SK-N-SH (cell line): ENCODE results near the gene BMPR1A. TPM values are rescaled to one million over a fixed set of nuclear protein-coding genes. Genes with fewer than 3 reads are reported as not detected.
A peak's percentile ranks its signal among the peaks of the same experiment; 100 is the strongest.

Experiments used
- CTCF ChIA-PET: fragments of 300-600, 350-600 bp; formaldehyde crosslinking; extraction: SDS; loops from one replicate; lab custom pipeline; 2021; lab: Yijun Ruan, JAX
- POLR2A ChIA-PET: fragments of 350-600 bp; sonication (Branson Sonifier 250); formaldehyde crosslinking; extraction: SDS; loops from one replicate; lab custom pipeline; 2020; ENCODE audit warnings: antibody characterized with exemption, inconsistent platforms; lab: Yijun Ruan, JAX
- DNase-seq: peaks from one replicate; pipeline ENCODE4 v3.0.0; 2012
- H2AFZ ChIP-seq: fragments of 200-600 bp; sonication (generic); 2 replicates; pipeline ENCODE4 v1.8.1; 2016; ENCODE audit warnings: antibody characterized with exemption, mild to moderate bottlenecking, low read depth
- H3F3A ChIP-seq: fragments of 200-600 bp; sonication (generic); replicated peaks from 2 replicates; pipeline ENCODE3; 2016; ENCODE audit warnings: antibody characterized with exemption, mild to moderate bottlenecking; ENCODE audit not compliant: insufficient read depth
- H3K27ac ChIP-seq, 2 experiments: fragments of 200-500 bp in 1 of 2; fragments of 200-600 bp in 1 of 2; sonication (Bioruptor generic) in 1 of 2; sonication (generic), shearing (Covaris generic) in 1 of 2; 2 replicates each; pipeline versions ENCODE4 v1.5.1 to v1.6.1; 2014 to 2016; ENCODE audit warnings: low read depth in 2 of 2, inconsistent platforms in 1 of 2, low read length in 1 of 2, mild to moderate bottlenecking in 1 of 2, mixed read lengths in 1 of 2
- H3K27me3 ChIP-seq: fragments of 200-600 bp; sonication (generic), shearing (Covaris generic); 2 replicates; pipeline ENCODE4 v1.6.1; 2016; ENCODE audit warnings: mixed run types; ENCODE audit not compliant: insufficient read depth
- H3K36me3 ChIP-seq, 2 experiments: fragments of 200-500 bp in 1 of 2; fragments of 200-600 bp in 1 of 2; sonication (Bioruptor generic) in 1 of 2; sonication (generic) in 1 of 2; replicated peaks in 1 of 2; 2 replicates each; pipeline versions ENCODE3 to v1.5.1; 2014 to 2016; ENCODE audit warnings: low read length in 1 of 2, mild to moderate bottlenecking in 1 of 2; ENCODE audit not compliant: insufficient read depth in 2 of 2, control insufficient read depth in 1 of 2
- H3K4me1 ChIP-seq, 2 experiments: fragments of 200-500 bp in 1 of 2; fragments of 200-600 bp in 1 of 2; sonication (Bioruptor generic) in 1 of 2; sonication (generic), shearing (Covaris generic) in 1 of 2; 2 replicates each; pipeline versions ENCODE4 v1.5.1 to v1.6.1; 2014 to 2016; ENCODE audit warnings: low read depth in 1 of 2, low read length in 1 of 2, mixed run types in 1 of 2; ENCODE audit not compliant: insufficient read depth in 2 of 2, control insufficient read depth in 1 of 2
- H3K4me2 ChIP-seq: fragments of 200-600 bp; sonication (generic), shearing (Covaris generic); 2 replicates; pipeline ENCODE4 v1.6.1; 2017; ENCODE audit warnings: mixed run types
- H3K4me3 ChIP-seq, 2 experiments: fragments of 200-500 bp in 1 of 2; fragments of 200-600 bp in 1 of 2; sonication (Bioruptor generic) in 1 of 2; sonication (generic), shearing (Covaris generic) in 1 of 2; 2 replicates each; pipeline versions ENCODE4 v1.5.1 to v1.8.1; 2014 to 2016; ENCODE audit warnings: low read depth in 2 of 2, inconsistent platforms in 1 of 2, low read length in 1 of 2, mild to moderate bottlenecking in 1 of 2, mixed read lengths in 1 of 2, moderate library complexity in 1 of 2
- H3K79me2 ChIP-seq: fragments of 200-600 bp; sonication (generic); 2 replicates; pipeline ENCODE4 v1.8.1; 2017; ENCODE audit warnings: mild to moderate bottlenecking; ENCODE audit not compliant: insufficient read depth
- H3K9ac ChIP-seq: fragments of 200-600 bp; sonication (generic); 2 replicates; pipeline ENCODE4 v1.6.1; 2017; ENCODE audit warnings: mixed run types
- H3K9me2 ChIP-seq: fragments of 200-600 bp; sonication (generic); 2 replicates; pipeline ENCODE4 v1.6.1; 2017; ENCODE audit warnings: mixed run types
- H3K9me3 ChIP-seq: fragments of 200-600 bp; sonication (generic); 2 replicates; pipeline ENCODE4 v1.6.1; 2017; ENCODE audit warnings: mixed run types, mild to moderate bottlenecking, moderate library complexity
- H4K20me1 ChIP-seq: fragments of 200-600 bp; sonication (generic); 2 replicates; pipeline ENCODE4 v1.6.1; 2017; ENCODE audit warnings: mild to moderate bottlenecking, mixed run types; ENCODE audit not compliant: insufficient read depth
- CHD2 ChIP-seq: fragments of 150-350 bp; IDR thresholded peaks from 2 replicates; pipeline ENCODE4 v1.6.1; 2018; ENCODE audit warnings: low read length; ENCODE audit not compliant: partially characterized antibody
- CTCF ChIP-seq: fragments of 200-600 bp; sonication (generic); IDR thresholded peaks from 2 replicates; pipeline ENCODE4 v1.6.1; 2017; ENCODE audit warnings: antibody characterized with exemption, mild to moderate bottlenecking, moderate library complexity
- ELF1 ChIP-seq: IDR thresholded peaks from 2 replicates; pipeline ENCODE4 v1.4.0; 2012
- EZH2phosphoT487 ChIP-seq: fragments of 200-600 bp; sonication (generic); IDR thresholded peaks from 2 replicates; pipeline ENCODE4 v1.6.1; 2017; ENCODE audit warnings: low read depth, mixed run types, mild to moderate bottlenecking, antibody characterized with exemption, moderate library complexity, borderline replicate concordance
- FOSL2 ChIP-seq: IDR thresholded peaks from 2 replicates; pipeline ENCODE4 v1.4.0; 2012; ENCODE audit warnings: low read depth, mild to moderate bottlenecking, moderate library complexity, borderline replicate concordance
- FOXJ3 ChIP-seq: sonication (generic); formaldehyde crosslinking; IDR thresholded peaks from 2 replicates; pipeline ENCODE4 v1.5.1; 2020; ENCODE audit warnings: mild to moderate bottlenecking, missing genetic modification reagents
- FOXM1 ChIP-seq: IDR thresholded peaks from 2 replicates; pipeline ENCODE4 v1.4.0; 2012; ENCODE audit warnings: low read depth, mild to moderate bottlenecking
- GATA2 ChIP-seq: sonication (generic); formaldehyde crosslinking; IDR thresholded peaks from 2 replicates; pipeline ENCODE4 v1.5.0; 2020; ENCODE audit warnings: mild to moderate bottlenecking, missing genetic modification reagents
- IRF3 ChIP-seq: fragments of 150-350 bp; IDR thresholded peaks from 2 replicates; pipeline ENCODE4 v1.6.1; 2016; ENCODE audit warnings: mild to moderate bottlenecking, low read depth, low read length
- MEF2A ChIP-seq: IDR thresholded peaks from 2 replicates; pipeline ENCODE4 v1.4.0; 2012; ENCODE audit warnings: low read depth, borderline replicate concordance
- MXI1 ChIP-seq: IDR thresholded peaks from 2 replicates; pipeline ENCODE4 v1.6.1; 2012; ENCODE audit warnings: mild to moderate bottlenecking, low read depth, low read length, improper control_type of control experiment
- NFIC ChIP-seq: IDR thresholded peaks from 2 replicates; pipeline ENCODE4 v1.4.0; 2012; ENCODE audit warnings: borderline replicate concordance
- POLR2AphosphoS5 ChIP-seq: IDR thresholded peaks from 2 replicates; pipeline ENCODE4 v1.6.1; 2012; ENCODE audit warnings: low read depth, low read length
- RAD21 ChIP-seq: IDR thresholded peaks from 2 replicates; pipeline ENCODE4 v1.6.1; 2012; ENCODE audit warnings: mild to moderate bottlenecking, low read length
- RCOR1 ChIP-seq: fragments of 150-350 bp; IDR thresholded peaks from 2 replicates; pipeline ENCODE4 v1.6.1; 2017; ENCODE audit warnings: antibody characterized with exemption, low read length
- RXRA ChIP-seq: IDR thresholded peaks from 2 replicates; pipeline ENCODE4 v1.4.0; 2012; ENCODE audit warnings: low read depth, mild to moderate bottlenecking, borderline replicate concordance
- SIN3A ChIP-seq: IDR thresholded peaks from 2 replicates; pipeline ENCODE4 v1.6.1; 2012; ENCODE audit warnings: low read depth, mild to moderate bottlenecking, low read length, moderate library complexity, borderline replicate concordance
- SMC3 ChIP-seq: IDR thresholded peaks from 2 replicates; pipeline ENCODE4 v1.6.1; 2012; ENCODE audit warnings: low read depth, low read length, improper control_type of control experiment
- TAF1 ChIP-seq: IDR thresholded peaks from 2 replicates; pipeline ENCODE4 v1.6.1; 2012; ENCODE audit warnings: low read depth, mild to moderate bottlenecking, low read length, moderate library complexity, borderline replicate concordance
- TCF12 ChIP-seq: IDR thresholded peaks from 2 replicates; pipeline ENCODE4 v1.4.0; 2012
- YY1 ChIP-seq: IDR thresholded peaks from 2 replicates; pipeline ENCODE4 v1.4.0; 2012; ENCODE audit warnings: low read depth, mild to moderate bottlenecking
- ZBTB33 ChIP-seq: IDR thresholded peaks from 2 replicates; pipeline ENCODE4 v1.4.0; 2012; ENCODE audit warnings: low read depth, borderline replicate concordance
- WGBS: methylation state at CpG from one replicate; pipeline ENCODE4 v1.1.6; 2017; ENCODE audit warnings: low lambda C conversion rate; 5-methylcytosine and 5-hydroxymethylcytosine counted together
- polyA plus RNA-seq, 3 experiments: library from polyadenylated mRNA; depleted of rRNA; stranded (reverse); fragments of >200 nt; gene quantifications; 2 replicates each; pipeline ENCODE4 v1.2.3, GENCODE V29; 2012

Gene BMPR1A
- polyA plus RNA-seq, 1 of the 3 experiments (the other 2 are of a cell fraction), result 12.7 TPM

GRCh38 chr10:86936661-86937501 lies 180.5 kb downstream of the BMPR1A start:
- Histone ChIP-seq H4K20me1 (no peaks in the 10 kb centered on the region), H3K4me3 (peak overlapping the region in 1 of 2 experiments; percentile 37; a peak in 1 of 4 replicates), H3F3A (peaks cover 11% of the 10 kb centered on the region), H3K4me2 (peak overlapping the region; percentile 48; the same call in 1 of the 2 replicates), H3K36me3 (no peaks in the 10 kb centered on the region), H3K9me2 (no peaks in the 10 kb centered on the region), H3K4me1 (no peaks in the 10 kb centered on the region), H3K79me2 (no peaks in the 10 kb centered on the region), H3K9ac (no peak overlapping the region), H3K27ac (peak overlapping the region in 1 of 2 experiments; percentile 58; a peak in 2 of 4 replicates), H3K9me3 (no peaks in the 10 kb centered on the region), H2AFZ (peak overlapping the region; percentile 75; the same call in 1 of the 2 replicates), H3K27me3 (no peaks in the 10 kb centered on the region)
- POLR2A ChIA-PET, result no interaction called here
- CTCF ChIA-PET, result interaction anchor here (0.6 to 4.5 kb wide), 3 partner anchors 30 to 249 kb away, joined by 3 to 23 read pairs (median 4); no protein-coding TSS in a partner anchor
- WGBS, result 14% methylated on average over 4 of the region's 13 CpGs
- no peak for DNase-seq
- TF ChIP-seq NFIC (peak; percentile 24; the same call in 1 of the 2 replicates), FOSL2 (peak; percentile 51), MXI1 (no peak)

- Histone ChIP-seq H2AFZ (no peak overlapping the region), H3K9me2 (no peaks in the 10 kb centered on the region), H3F3A (peaks cover 11% of the 10 kb centered on the region), H4K20me1 (no peaks in the 10 kb centered on the region), H3K27me3 (no peaks in the 10 kb centered on the region), H3K27ac (peak overlapping the region in 1 of 2 experiments; percentile 58; a peak in 2 of 4 replicates), H3K4me1 (no peaks in the 10 kb centered on the region), H3K4me2 (peak overlapping the region; percentile 48; the same call in 1 of the 2 replicates), H3K79me2 (no peaks in the 10 kb centered on the region), H3K4me3 (no peak overlapping the region; a peak in 1 of 4 replicates), H3K36me3 (no peaks in the 10 kb centered on the region), H3K9me3 (no peaks in the 10 kb centered on the region), H3K9ac (no peak overlapping the region)
- TF ChIP-seq ELF1 (no peak), SIN3A (no peak), EZH2phosphoT487 (no peak), POLR2AphosphoS5 (no peak), GATA2 (CRISPR knock-in tag) (no peak), ZBTB33 (no peak), SMC3 (no peak), IRF3 (no peak), TCF12 (no peak), RXRA (no peak), CTCF (no peak), RCOR1 (no peak), FOXJ3 (CRISPR knock-in tag) (no peak), TAF1 (no peak), FOXM1 (no peak), YY1 (no peak), RAD21 (no peak), CHD2 (no peak), FOSL2 (no peak), MEF2A (no peak)
- POLR2A ChIA-PET, result no interaction called here
- 58% methylated on average over 6 of the region's 6 CpGs for WGBS
- no peak for DNase-seq
- CTCF ChIA-PET, result interaction anchor here (0.6 to 4.5 kb wide), 4 partner anchors 20 to 249 kb away, joined by 3 to 23 read pairs (median 5); partner anchors contain the start of genes MMRN2 and SNCG
These were observed 181.2 kb downstream of the BMPR1A start for GRCh38 chr10:86937502-86938154.
